Esophagus mucosa (tissue), 1 donor: Measurements from ENCODE around the gene EGFR. TPM values are rescaled to one million over a fixed set of nuclear protein-coding genes. Genes with fewer than 3 reads are reported as not detected.

Experiments
- ATAC-seq: fragments of 200-7000 bp; cut with Tn5 transposase; one replicate; pipeline ENCODE4 v1.9.1; 2020
- total RNA-seq: library from RNA; stranded (reverse); gene quantifications from one replicate; pipeline ENCODE4 v1.2.4, GENCODE V29; 2023
- donor health status: DM: yes; HTN: yes; CAD: no.

Gene EGFR
- total RNA-seq, 1 donor from 2014 or later: 101 TPM

GRCh38 chr7:55104712-55105433, 86.1 kb downstream of the EGFR start:
- ATAC-seq: no peak

GRCh38 chr7:55105952-55106351, 87.1 kb downstream of the EGFR start:
- ATAC-seq: no peak

GRCh38 chr7:55107946-55108345, 89.1 kb downstream of the EGFR start:
- no peak for ATAC-seq

GRCh38 chr7:55108401-55108800, 89.6 kb downstream of the EGFR start:
- no peak for ATAC-seq

- ATAC-seq: peak; percentile 5
Measured at GRCh38 chr7:55108818-55109217, 90.0 kb downstream of the EGFR start.

- peak; percentile 91 for ATAC-seq
Measured at GRCh38 chr7:55109404-55110167, 90.8 kb downstream of the EGFR start.

GRCh38 chr7:55110282-55110992, 91.6 kb downstream of the EGFR start:
- no peak for ATAC-seq

GRCh38 chr7:55110993-55111361, 92.2 kb downstream of the EGFR start:
- ATAC-seq: peak; percentile 41

GRCh38 chr7:55112056-55112455, 93.2 kb downstream of the EGFR start:
- ATAC-seq: no peak

- no peak for ATAC-seq
Measured at GRCh38 chr7:55113760-55114540, 95.1 kb downstream of the EGFR start.

- no peak for ATAC-seq
Measured at GRCh38 chr7:55117286-55117685, 98.5 kb downstream of the EGFR start.

- peak; percentile 24 for ATAC-seq
Measured at GRCh38 chr7:55118426-55118825, 99.6 kb downstream of the EGFR start.

- ATAC-seq: no peak
Measured at GRCh38 chr7:55119571-55119970, 100.8 kb downstream of the EGFR start.

- ATAC-seq: no peak
Measured at GRCh38 chr7:55120074-55120473, 101.3 kb downstream of the EGFR start.

- peak; percentile 42 for ATAC-seq
Measured at GRCh38 chr7:55120501-55121198, 101.8 kb downstream of the EGFR start.

- no peak for ATAC-seq
Measured at GRCh38 chr7:55121249-55121648, 102.4 kb downstream of the EGFR start.

- ATAC-seq: no peak
Measured at GRCh38 chr7:55122263-55122662, 103.4 kb downstream of the EGFR start.

- no peak for ATAC-seq
Measured at GRCh38 chr7:55124989-55125875, 106.4 kb downstream of the EGFR start.

- ATAC-seq: no peak
Measured at GRCh38 chr7:55127135-55127551, 108.3 kb downstream of the EGFR start.

GRCh38 chr7:55127622-55128081, 108.8 kb downstream of the EGFR start:
- no peak for ATAC-seq
